SKM-1 (cell line): ENCODE results near the gene AKAP4.

Experiments used
- DNase-seq: peaks from one replicate; lab custom pipeline; 2025; ENCODE audit not compliant: unreplicated experiment; lab: John Stamatoyannopoulos, UW

Gene AKAP4

GRCh38 chrX:50200907-50201306 lies at the start of gene AKAP4:
Gene AKAP4 (minus strand): TSS chrX:50201007. CDS start chrX:50200889, 118 bp downstream.
- no peak for DNase-seq

DNA sequence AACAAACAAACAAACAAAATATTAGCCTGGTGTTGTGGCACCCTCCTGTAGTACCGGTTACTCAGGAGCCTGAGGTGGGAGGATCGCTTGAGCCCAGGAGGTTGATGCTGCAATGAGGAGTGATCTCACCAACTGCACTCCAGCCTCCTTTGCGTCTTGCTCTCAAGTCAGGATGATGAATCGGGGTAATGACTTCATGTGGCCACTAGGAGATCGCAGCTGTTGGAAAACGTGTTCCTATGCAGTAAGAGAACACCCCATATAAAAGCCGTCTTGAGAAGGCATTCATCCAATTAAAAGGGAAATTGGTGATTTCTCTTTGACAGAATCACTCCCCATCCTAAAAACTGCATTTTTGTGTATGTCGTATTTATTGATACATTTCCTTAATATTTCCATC lies 10.7 kb upstream of the AKAP4 start:
- DNase-seq, result peak; percentile 1

- DNase-seq, result no peak
Observed at GRCh38 chrX:50206753-50207152, 5.9 kb upstream of the AKAP4 start.

DNA sequence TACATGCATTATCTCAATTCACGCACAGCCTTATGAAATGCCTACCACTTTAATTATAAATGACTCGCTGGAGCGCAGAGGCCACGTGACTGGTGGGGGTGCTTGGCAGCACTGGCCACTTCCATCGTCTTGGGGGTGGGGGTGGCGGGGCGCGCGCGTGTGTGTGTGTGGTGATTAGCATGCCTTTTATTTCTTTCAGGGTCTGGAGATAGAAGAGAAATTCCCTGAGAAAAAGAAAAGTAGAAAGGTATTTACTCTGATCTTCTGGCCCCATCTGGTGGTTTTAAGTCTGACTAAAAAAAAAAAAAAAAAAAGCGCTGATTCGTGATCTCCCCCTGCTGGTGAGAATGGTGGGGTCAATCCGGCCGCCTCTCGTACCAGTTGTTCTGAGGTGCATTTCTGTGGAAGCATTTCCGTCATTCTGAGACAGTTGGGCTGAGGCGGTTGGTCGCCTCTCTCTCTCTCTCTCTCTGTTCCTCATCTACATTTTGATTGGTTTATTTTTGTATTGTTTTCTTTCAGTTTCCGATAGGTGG lies 3.6 kb upstream of the AKAP4 start, which contains the start of gene CCNB3:
Gene CCNB3, plus strand, starts transcription at position 402 of the 536 bp plus-strand sequence. CDS start 80,399 bp downstream, outside the sequence.
- DNase-seq, result peak; percentile 28

DNA sequence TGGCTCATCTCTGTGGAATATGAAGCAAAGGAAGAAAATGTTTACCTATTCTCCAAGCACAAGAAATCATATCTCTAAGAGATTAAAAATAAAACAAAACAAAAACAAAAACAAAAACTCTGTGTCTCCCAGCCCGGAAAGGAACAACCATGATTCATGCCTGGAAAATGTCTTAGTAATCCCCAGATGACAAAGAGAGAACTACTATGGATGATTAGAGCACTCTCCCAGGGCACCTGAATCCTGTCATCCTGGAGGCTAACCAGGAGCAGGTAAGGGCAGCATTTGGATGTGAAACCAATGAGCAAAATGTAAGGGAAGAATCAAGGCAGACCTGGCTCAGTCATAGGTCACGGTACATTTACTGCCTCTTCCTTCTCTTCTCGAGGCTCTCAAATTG lies 1.7 kb upstream of the AKAP4 start:
- no peak for DNase-seq

DNA sequence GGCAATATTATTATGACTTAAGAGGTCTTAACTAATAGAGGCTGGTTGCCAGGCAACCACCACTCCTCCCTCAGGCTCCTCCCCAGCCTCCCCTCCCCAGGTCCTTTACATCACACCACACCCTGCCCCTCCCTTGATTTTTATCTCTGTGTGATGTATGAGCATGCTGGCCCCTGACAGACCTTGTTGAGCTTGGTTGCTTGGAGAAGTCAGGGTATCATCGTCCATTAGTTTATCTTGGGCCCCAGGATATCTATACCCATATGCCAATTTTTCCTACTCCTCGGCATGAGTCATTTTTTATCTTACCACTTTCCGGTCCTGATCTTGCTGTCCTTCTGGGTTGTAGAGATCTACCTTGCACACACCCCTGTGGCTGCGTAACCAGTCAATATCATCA lies 2.5 kb downstream of the AKAP4 start:
- no peak for DNase-seq

- no peak for DNase-seq
Observed at GRCh38 chrX:50188859-50189600, 11.8 kb downstream of the AKAP4 start.

- no peak for DNase-seq
Observed at GRCh38 chrX:50183891-50184290, 16.9 kb downstream of the AKAP4 start.

DNA sequence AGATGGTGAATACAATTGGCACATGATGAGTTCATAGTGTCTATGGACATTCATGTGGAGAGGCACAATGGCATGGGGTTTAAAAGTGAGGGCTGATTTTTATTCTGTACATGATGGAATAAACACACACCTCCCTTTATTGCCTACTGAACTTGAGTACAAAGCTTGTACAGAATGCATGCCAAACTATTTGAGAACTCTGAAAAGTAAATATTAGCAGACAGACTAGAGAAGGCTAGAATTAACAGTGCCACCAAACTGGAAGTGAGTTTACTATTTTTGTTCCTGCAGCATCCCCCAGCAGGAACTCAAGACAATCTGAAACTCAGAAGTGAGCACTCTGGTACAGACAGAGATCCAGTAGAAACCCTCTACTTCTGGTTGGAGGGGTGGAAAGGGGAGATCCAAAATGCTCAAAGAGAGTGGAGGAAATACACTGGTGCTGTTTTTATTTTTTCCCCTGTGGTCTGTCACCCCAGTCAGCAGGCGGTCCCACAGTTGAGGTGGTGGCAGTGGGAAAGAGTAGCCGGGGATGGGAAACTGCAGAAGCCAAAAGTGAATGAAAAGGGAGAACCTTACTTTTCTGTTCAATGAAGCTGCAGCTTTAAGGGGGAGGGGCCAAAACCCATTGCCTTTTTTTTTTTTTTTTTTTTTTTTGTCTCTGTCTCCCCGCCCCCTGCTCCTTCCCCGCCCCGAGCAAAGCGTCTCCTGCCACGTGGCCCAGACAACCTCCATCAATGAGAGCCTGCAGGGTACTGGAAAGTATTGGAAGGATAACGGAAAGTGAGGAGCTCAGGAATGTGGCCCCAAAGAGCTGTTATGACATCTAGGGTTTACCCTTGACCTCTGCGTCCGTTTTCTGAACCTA lies 20.5 kb downstream of the AKAP4 start:
- no peak for DNase-seq

DNA sequence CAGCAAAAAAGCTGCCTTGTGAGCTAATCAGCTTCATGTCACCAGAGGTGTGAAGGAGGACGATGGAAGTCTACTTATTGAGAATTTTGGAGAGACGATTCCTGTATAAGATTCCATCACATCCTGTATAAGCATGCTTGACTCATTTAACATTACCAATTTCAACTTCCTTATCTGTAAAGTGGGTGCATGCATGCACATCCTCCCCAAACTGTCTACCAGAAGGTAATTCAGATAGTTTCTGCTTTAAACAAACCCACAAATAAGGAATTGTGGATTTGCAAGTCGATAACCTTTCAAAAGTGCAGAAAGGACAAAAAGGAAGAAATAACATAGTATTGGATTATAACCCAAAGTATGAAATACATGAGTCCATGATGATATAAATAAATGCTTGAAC lies 31.1 kb downstream of the AKAP4 start:
- no peak for DNase-seq

- no peak for DNase-seq
Observed at GRCh38 chrX:50168241-50168687, 32.5 kb downstream of the AKAP4 start.

DNA sequence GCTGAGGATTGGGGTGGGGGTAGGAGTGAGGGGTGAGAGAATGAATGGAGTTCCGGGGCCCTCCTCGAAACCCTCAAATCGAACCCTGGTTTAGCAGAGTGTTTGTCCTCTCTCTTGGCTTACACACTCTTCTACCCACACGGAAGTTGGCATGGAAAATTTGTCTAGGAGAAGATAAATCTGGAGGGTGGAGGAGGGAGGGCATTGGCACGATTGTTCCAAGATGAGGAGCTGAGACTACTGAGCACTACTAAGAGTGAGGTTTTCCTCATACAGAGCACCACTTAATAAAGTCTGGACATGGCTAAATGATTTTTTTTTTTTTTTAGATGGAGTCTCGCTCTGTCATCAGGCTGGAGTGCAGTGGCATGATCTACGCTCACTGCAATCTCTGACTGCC lies 33.4 kb downstream of the AKAP4 start:
- DNase-seq, result no peak

GRCh38 chrX:50165727-50166126 lies 35.1 kb downstream of the AKAP4 start:
- no peak for DNase-seq

GRCh38 chrX:50161127-50161526 lies 39.7 kb downstream of the AKAP4 start:
- DNase-seq, result no peak

GRCh38 chrX:50158593-50158992 lies 42.2 kb downstream of the AKAP4 start:
- DNase-seq, result no peak

DNA sequence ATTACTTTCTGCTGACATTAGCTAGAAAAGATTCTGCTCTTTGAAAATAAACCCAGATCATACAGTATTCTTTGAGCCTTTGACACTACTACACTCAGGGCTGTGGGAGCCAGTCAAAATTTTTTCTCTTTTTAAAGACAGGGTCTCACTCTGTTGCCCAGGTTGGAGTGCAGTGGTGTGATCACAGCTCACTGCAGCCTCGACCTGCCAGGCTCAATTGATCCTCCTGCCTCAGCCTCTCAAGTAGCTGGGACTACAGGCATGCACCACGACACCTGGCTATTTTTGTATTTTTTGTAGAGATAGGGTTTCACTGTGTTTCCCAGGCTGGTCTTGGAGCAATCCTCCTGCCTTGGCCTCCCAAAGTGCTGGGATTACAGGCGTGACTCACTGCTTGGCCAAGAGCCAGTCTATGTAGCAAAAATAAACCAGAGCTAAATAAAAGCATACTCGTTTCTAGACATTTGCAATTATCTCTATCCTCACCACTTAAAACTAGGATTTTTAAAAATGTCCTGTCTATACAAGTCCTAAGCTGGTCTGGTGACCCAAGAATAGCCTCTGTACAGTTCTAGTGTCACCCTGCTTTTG lies 43.2 kb downstream of the AKAP4 start:
- no peak for DNase-seq

DNA sequence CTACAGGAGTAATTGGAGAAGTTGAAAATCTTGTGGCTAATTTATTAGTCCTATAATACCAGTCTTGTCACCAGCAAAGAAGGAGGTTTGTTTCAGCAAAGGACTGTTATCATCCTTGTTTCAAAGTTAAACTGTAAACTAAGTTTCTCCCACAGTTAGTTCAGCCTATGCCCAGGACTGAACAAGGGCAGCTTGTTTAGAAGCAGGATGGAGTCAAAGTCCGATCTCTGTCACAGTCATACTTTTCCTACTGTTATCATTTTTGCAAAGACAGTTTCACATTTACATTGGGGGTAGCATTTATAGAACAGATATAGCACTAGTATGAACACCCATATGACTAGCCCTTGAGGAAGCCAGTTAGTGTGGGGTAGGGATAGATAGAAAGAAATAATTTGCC lies 46.4 kb downstream of the AKAP4 start:
- no peak for DNase-seq

DNA sequence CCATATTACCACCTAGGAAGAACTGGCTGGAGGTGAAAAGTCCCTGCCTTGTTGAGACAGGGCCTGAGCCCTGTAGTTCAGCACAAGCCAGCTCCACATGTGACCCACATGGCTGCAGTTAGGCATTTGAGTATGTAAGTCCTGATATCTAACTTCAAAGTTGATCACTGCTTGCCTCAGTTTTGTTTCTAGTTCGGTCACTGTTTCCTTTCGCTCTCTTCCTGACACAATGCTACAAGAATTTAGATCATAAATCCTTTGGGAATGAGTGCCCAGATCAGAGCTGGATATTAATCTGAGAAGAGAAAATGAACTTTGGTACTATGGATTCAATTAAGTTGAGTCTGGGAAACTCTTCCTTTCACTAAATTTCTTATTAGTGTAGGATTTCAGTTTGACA lies 48.4 kb downstream of the AKAP4 start:
- DNase-seq, result no peak

- DNase-seq, result no peak
Observed at GRCh38 chrX:50147972-50148371, 52.8 kb downstream of the AKAP4 start.
